Small intestine (tissue), 7 donors: ENCODE data around the gene POLE4. TPM values are rescaled to one million over a fixed set of nuclear protein-coding genes. Genes with fewer than 3 reads are reported as not detected.

ENCODE experiments used
- DNase-seq, 2 donors: peaks; one replicate each; pipeline versions ENCODE4 v3.0.0 to v3.0.0-alpha.2; 2013
- FAIRE-seq: peaks from 2 replicates; lab custom pipeline; 2012; peaks lifted over from hg19 to GRCh38; lab: Jason Lieb, UNC
- H3K27ac ChIP-seq, 3 donors: one replicate each; pipeline ENCODE4 v1.5.1; 2013; ENCODE audit warnings: low read length in 2 of 3, mild to moderate bottlenecking in 2 of 3, control low read depth in 1 of 3, inconsistent platforms in 1 of 3, low read depth in 1 of 3, moderate library complexity in 1 of 3
- H3K27me3 ChIP-seq, 3 donors: one replicate each; pipeline ENCODE4 v1.6.1; 2013; ENCODE audit warnings: low read length in 3 of 3, inconsistent platforms in 1 of 3; ENCODE audit not compliant: control insufficient read depth in 3 of 3, insufficient read depth in 3 of 3
- H3K36me3 ChIP-seq, 3 donors: one replicate each; pipeline ENCODE4 v1.6.1; 2013; ENCODE audit warnings: low read length in 3 of 3, inconsistent platforms in 1 of 3, low read depth in 1 of 3, mild to moderate bottlenecking in 1 of 3, moderate library complexity in 1 of 3; ENCODE audit not compliant: control insufficient read depth in 3 of 3, insufficient read depth in 2 of 3
- H3K4me1 ChIP-seq, 3 donors: one replicate each; pipeline ENCODE4 v1.6.1; 2013; ENCODE audit warnings: low read length in 2 of 3, inconsistent platforms in 1 of 3, low read depth in 1 of 3, mild to moderate bottlenecking in 1 of 3, moderate library complexity in 1 of 3; ENCODE audit not compliant: control insufficient read depth in 3 of 3, insufficient read depth in 2 of 3
- H3K4me3 ChIP-seq, 3 donors: one replicate each; pipeline ENCODE4 v1.5.1; 2013; ENCODE audit warnings: low read length in 3 of 3, control low read depth in 1 of 3, inconsistent platforms in 1 of 3, low read depth in 1 of 3, mild to moderate bottlenecking in 1 of 3, moderate library complexity in 1 of 3
- H3K9me3 ChIP-seq, 2 donors: one replicate each; pipeline ENCODE4 v1.6.1; 2013; ENCODE audit warnings: low read depth in 1 of 2, low read length in 1 of 2; ENCODE audit not compliant: control insufficient read depth in 2 of 2, insufficient read depth in 1 of 2
- WGBS, 3 donors: extraction: QIAGEN DNeasy Blood & Tissue Kit; methylation state at CpG; one replicate each; pipeline ENCODE4 v1.1.7; 2013; 5-methylcytosine and 5-hydroxymethylcytosine counted together
- polyA plus RNA-seq, 4 donors: library from polyadenylated mRNA; stranded (reverse) in 3 of 4; unstranded in 1 of 4; fragments of 200-250 nt in 3 of 4; fragments of 120-200 nt in 1 of 4; gene quantifications; one replicate each; pipeline versions ENCODE4 v1.2.1 to v1.2.3, GENCODE V29; 2013
- donor health status: healthy with polysubstance abuse.
- donor health status: control.
- donor health status: control.
- donor health status: Bipolar disorder and iron deficiency.
- donor health status: healthy.

Gene POLE4
- polyA plus RNA-seq, 4 donors: 44.3 to 116 (median 89.3) TPM

DNA sequence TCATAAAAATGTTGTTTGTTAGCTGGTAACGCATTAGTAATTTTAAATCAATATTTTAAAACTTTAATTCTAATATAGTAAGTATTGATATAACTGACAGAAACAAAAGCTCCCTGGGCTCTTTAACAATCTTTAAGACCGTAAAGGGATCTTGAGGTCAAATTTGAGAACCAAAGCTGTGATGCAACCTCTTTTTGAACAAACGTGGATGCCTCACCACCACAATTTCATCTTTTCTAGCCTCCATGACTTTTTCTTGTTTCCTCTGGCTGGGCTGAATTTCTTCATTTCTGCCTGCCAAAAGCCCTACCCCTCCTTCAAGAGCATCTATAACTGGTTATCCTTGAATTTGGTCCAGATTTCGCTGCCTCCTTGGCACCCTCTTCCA is 563 bp upstream of the POLE4 start:
- H3K27ac ChIP-seq: peak overlapping the region in 2 of 3 donors; percentile 55 to 97
- peaks cover 0 to 17% of the 10 kb centered on the region in 2 donors for H3K9me3 ChIP-seq
- H3K36me3 ChIP-seq: peaks cover 0 to 14% (median 3%) of the 10 kb centered on the region in 3 donors
- H3K4me1 ChIP-seq: peaks cover 0 to 4% (median 4%) of the 10 kb centered on the region in 3 donors
- no peaks in the 10 kb centered on the region for H3K27me3 ChIP-seq
- peak overlapping the region; percentile 42 to 68 (median 66) for H3K4me3 ChIP-seq
- WGBS, 3 donors: 55 to 59% (median 58%) methylated on average over 4 of the region's 4 CpGs
- FAIRE-seq (no peak), DNase-seq (no peak)

- peak overlapping the region in 2 of 3 donors; percentile 87 to 97 for H3K27ac ChIP-seq
- peak overlapping the region in 2 of 3 donors; percentile 66 to 68 for H3K4me3 ChIP-seq
- WGBS, 3 donors: 76 to 84% (median 77%) methylated on average over 10 of the region's 10 CpGs
- H3K36me3 ChIP-seq: peaks cover 0 to 15% (median 3%) of the 10 kb centered on the region in 3 donors
- DNase-seq: no peak
- no peaks in the 10 kb centered on the region for H3K27me3 ChIP-seq
- H3K9me3 ChIP-seq: peaks cover 0 to 12% of the 10 kb centered on the region in 2 donors
- H3K4me1 ChIP-seq: peaks cover 0 to 4% (median 4%) of the 10 kb centered on the region in 3 donors
- FAIRE-seq: no peak
These were observed 786 bp downstream of the POLE4 start for GRCh38 chr2:74959106-74959751.

DNA sequence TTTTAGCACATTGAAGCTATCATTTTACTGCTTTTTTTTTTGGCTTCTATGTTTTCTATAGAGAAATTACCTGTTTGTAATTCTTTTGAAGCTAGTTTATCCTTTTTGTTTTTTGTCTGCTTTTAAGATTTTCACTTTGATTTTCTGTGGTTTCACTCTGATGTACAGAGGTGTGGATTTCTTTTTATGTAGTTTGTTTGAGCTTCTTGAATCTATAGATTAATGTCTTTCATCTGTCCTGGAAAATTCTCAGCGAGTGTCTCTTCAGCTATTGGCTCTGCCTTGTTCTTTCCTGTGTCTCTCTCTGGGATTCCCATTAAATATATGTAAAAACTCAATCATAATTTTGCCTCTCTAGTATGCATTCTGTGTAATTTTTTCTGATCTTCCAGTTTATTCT is 8.4 kb downstream of the POLE4 start:
- WGBS, 3 donors: 72 to 97% (median 81%) methylated on average over 1 of the region's 1 CpG
- peak; percentile 36 for FAIRE-seq

GRCh38 chr2:74975016-74975415 is 16.6 kb downstream of the POLE4 start:
- peaks cover 0 to 3% (median 0%) of the 10 kb centered on the region in 3 donors for H3K36me3 ChIP-seq
- no peaks in the 10 kb centered on the region for H3K27me3 ChIP-seq
- WGBS, 3 donors: 88 to 96% (median 94%) methylated on average over 7 of the region's 7 CpGs
- no peaks in the 10 kb centered on the region for H3K4me1 ChIP-seq
- no peak overlapping the region for H3K27ac ChIP-seq
- no peak overlapping the region for H3K4me3 ChIP-seq
- no peak for DNase-seq
- no peaks in the 10 kb centered on the region for H3K9me3 ChIP-seq
- FAIRE-seq: no peak

More for the DNA sequence above, 8.4 kb downstream of the POLE4 start:
- H3K27me3 ChIP-seq: no peaks in the 10 kb centered on the region
- H3K4me1 ChIP-seq: no peaks in the 10 kb centered on the region
- H3K36me3 ChIP-seq: peaks cover 0 to 8% (median 0%) of the 10 kb centered on the region in 3 donors
- no peak overlapping the region for H3K4me3 ChIP-seq
- DNase-seq: no peak
- peaks cover 0 to 4% of the 10 kb centered on the region in 2 donors for H3K9me3 ChIP-seq
- no peak overlapping the region for H3K27ac ChIP-seq

DNA sequence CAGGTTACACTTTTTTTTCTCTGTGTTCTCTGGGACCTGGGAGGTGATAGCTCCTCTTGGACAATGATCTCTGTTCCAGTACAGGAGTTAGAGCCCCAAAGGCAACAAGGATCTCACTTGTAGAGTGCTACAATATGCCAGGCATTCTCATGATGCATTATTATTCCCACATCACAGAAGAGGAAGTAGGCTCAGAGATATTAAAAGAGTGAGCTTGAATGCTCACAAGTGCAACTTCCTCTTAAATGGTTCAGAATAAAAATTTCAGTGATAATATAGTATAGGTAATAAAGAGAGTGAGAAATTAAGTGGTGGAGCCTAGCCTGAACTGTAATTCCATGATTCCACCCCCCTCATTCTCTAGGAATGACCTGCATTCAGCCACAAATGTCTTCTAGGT is 21.4 kb downstream of the POLE4 start:
- no peak overlapping the region for H3K4me3 ChIP-seq
- FAIRE-seq: no peak
- H3K27ac ChIP-seq: no peak overlapping the region
- DNase-seq: no peak
- no peaks in the 10 kb centered on the region for H3K4me1 ChIP-seq
- H3K36me3 ChIP-seq: peaks cover 0 to 3% (median 0%) of the 10 kb centered on the region in 3 donors
- no peaks in the 10 kb centered on the region for H3K27me3 ChIP-seq
- no peaks in the 10 kb centered on the region for H3K9me3 ChIP-seq

DNA sequence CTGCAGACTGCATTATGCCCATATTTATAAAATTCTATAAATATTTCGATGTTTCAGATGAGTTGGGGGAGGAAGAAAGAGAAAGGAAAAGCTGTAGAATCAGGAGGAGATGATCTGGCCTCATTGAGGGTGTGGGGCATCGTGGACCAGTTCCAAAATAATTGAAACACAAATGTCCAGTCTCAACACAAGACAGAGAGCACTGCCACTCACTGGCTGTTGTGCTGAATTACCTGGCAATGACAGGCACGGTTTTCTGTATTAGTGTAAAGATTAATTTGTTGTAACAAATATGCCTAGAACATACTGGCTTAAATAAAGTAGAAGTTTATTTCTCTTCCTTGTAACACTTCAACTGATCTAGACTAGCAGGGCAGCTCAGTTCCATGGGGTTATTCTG is 24.1 kb downstream of the POLE4 start:
- 71 to 79% (median 74%) methylated on average over 3 of the region's 3 CpGs for WGBS, 3 donors
- no peaks in the 10 kb centered on the region for H3K4me1 ChIP-seq
- FAIRE-seq (no peak), DNase-seq (no peak)
- H3K4me3 ChIP-seq: no peak overlapping the region
- H3K27me3 ChIP-seq: no peaks in the 10 kb centered on the region
- H3K9me3 ChIP-seq: no peaks in the 10 kb centered on the region
- no peak overlapping the region for H3K27ac ChIP-seq
- no peaks in the 10 kb centered on the region for H3K36me3 ChIP-seq

DNA sequence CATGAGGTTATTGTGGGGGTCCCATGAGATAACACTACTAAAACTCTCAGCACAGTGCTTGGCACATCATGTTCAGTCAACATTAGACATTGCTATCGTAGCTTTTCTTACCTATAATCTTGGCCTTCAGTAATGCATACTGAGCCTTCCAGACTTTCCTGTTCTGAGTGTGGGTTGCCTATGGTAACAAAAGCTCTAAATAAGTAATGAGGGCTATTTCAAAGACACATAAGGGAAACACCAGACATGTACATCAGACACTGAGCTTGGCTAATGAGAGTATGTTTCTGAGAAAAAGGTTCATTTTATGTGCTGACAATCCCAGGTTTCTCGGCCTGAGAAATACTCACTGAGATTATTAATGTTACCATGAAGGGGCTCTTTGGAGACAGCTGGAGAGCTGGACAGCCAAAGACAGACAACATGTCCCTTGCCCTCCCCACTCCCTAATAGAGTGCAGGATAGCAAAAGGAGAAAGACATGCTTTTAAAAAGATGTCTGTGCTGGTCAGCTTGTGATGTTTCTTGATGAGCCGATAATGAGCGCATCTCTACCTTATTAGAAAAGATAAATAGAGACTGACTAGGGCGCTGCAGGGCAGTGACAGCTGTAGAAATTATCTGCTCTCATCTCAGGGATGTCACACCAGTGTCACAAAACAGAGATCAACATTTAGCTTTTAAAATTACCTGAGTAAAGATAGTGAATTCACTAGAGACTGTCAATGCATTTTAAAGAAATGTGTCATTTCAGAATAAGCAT is 25.4 kb downstream of the POLE4 start:
- H3K27me3 ChIP-seq: no peaks in the 10 kb centered on the region
- WGBS, 3 donors: 94 to 95% (median 94%) methylated on average over 5 of the region's 5 CpGs
- FAIRE-seq: no peak

GRCh38 chr2:74984947-74985637 is 26.6 kb downstream of the POLE4 start:
- no peaks in the 10 kb centered on the region for H3K36me3 ChIP-seq
- H3K27me3 ChIP-seq: no peaks in the 10 kb centered on the region
- H3K9me3 ChIP-seq: no peaks in the 10 kb centered on the region
- DNase-seq (no peak), FAIRE-seq (no peak)
- H3K27ac ChIP-seq: no peak overlapping the region
- WGBS, 3 donors: 80 to 86% (median 84%) methylated on average over 3 of the region's 3 CpGs
- H3K4me1 ChIP-seq: no peaks in the 10 kb centered on the region
- no peak overlapping the region for H3K4me3 ChIP-seq

More for the DNA sequence above, 25.4 kb downstream of the POLE4 start:
- Histone ChIP-seq H3K4me3 (no peak overlapping the region), H3K4me1 (no peaks in the 10 kb centered on the region), H3K27ac (no peak overlapping the region), H3K9me3 (no peaks in the 10 kb centered on the region), H3K36me3 (no peaks in the 10 kb centered on the region)
- DNase-seq: no peak
